ENCODE measurements around the gene SPOCK2. TPM values are rescaled to one million over a fixed set of nuclear protein-coding genes. Genes with fewer than 3 reads are reported as not detected.

SPOCK2 gene
- total RNA-seq, 4 donors from 2014 or later: 3.4 to 6.7 (median 5.3) TPM

GRCh38 chr10:72030762-72031543, 57.4 kb downstream of the SPOCK2 start:
- DNase-seq (peak; percentile 72 to 81), ATAC-seq (peak; percentile 72 to 80)
- no peaks in the 10 kb centered on the region for H3K9me3 ChIP-seq
- H3K36me3 ChIP-seq: no peaks in the 10 kb centered on the region
- no peak overlapping the region for H3K4me3 ChIP-seq
- no peak for TF ChIP-seq POLR2A (IDR thresholded peaks at IDR 0.05)
- TF ChIP-seq, protein P1, sequence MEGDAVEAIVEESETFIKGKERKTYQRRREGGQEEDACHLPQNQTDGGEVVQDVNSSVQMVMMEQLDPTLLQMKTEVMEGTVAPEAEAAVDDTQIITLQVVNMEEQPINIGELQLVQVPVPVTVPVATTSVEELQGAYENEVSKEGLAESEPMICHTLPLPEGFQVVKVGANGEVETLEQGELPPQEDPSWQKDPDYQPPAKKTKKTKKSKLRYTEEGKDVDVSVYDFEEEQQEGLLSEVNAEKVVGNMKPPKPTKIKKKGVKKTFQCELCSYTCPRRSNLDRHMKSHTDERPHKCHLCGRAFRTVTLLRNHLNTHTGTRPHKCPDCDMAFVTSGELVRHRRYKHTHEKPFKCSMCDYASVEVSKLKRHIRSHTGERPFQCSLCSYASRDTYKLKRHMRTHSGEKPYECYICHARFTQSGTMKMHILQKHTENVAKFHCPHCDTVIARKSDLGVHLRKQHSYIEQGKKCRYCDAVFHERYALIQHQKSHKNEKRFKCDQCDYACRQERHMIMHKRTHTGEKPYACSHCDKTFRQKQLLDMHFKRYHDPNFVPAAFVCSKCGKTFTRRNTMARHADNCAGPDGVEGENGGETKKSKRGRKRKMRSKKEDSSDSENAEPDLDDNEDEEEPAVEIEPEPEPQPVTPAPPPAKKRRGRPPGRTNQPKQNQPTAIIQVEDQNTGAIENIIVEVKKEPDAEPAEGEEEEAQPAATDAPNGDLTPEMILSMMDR (IDR thresholded peaks at IDR 0.05 in 4 of 5, conservative IDR thresholded peaks at IDR 0.05 in 1 of 5): no peak
- intact Hi-C loops (cut with DNase I; ENCODE audit: low total_unique reads) (loop anchor here (2.0 kb wide), 1 partner anchor 56 kb away; no protein-coding TSS in a partner anchor), in situ Hi-C loops (cut with MboI; ENCODE audit: low sequenced_read_pairs in 4 of 4) (no loop called here)
- peak overlapping the region; percentile 57 to 76 (median 72) for H3K27ac ChIP-seq
- H3K27me3 ChIP-seq: no peaks in the 10 kb centered on the region
- peaks cover 25 to 39% of the 10 kb centered on the region in 2 donors for H3K4me1 ChIP-seq

DNA sequence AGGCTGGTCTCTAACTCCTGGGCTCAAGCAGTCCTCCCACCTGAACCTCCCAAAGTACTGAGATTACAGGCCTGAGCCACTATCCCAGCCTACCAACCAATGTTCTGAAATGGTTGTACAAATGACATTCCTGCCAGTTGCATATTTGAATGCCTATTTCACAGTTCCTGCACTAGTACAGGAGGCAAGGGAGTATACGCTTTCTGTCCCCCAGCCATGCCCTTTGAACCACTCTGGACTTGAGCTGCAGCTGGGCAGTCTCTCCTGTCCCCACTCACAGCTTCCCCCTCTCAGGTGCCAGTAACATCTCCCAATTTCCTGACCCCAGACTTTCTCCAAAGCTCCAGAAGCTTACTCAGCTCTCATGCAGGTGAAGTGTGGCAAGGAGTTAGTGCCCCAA, 58.9 kb downstream of the SPOCK2 start:
- H3K27ac ChIP-seq: peak overlapping the region; percentile 57 to 76 (median 72)

GRCh38 chr10:72027498-72027897, 60.9 kb downstream of the SPOCK2 start:
- Histone ChIP-seq H3K27ac (no peak overlapping the region), H3K27me3 (no peaks in the 10 kb centered on the region), H3K4me1 (peaks cover 12 to 20% of the 10 kb centered on the region in 2 donors), H3K9me3 (no peaks in the 10 kb centered on the region), H3K36me3 (no peaks in the 10 kb centered on the region), H3K4me3 (no peak overlapping the region)
- TF ChIP-seq, protein P1 (IDR thresholded peaks at IDR 0.05 in 4 of 5, conservative IDR thresholded peaks at IDR 0.05 in 1 of 5): no peak
- TF ChIP-seq POLR2A (IDR thresholded peaks at IDR 0.05): no peak
- ATAC-seq: no peak
- in situ Hi-C loops (cut with MboI; ENCODE audit: low sequenced_read_pairs in 4 of 4): no loop called here
- DNase-seq: no peak
- intact Hi-C loops (cut with DNase I; ENCODE audit: low total_unique reads): no loop called here

More for the DNA sequence above, 58.9 kb downstream of the SPOCK2 start:
- H3K4me1 ChIP-seq: peaks cover 23 to 30% of the 10 kb centered on the region in 2 donors
- H3K27me3 ChIP-seq: no peaks in the 10 kb centered on the region
- no peaks in the 10 kb centered on the region for H3K36me3 ChIP-seq
- DNase-seq: no peak
- no peak overlapping the region for H3K4me3 ChIP-seq
- TF ChIP-seq, protein P1 (IDR thresholded peaks at IDR 0.05 in 4 of 5, conservative IDR thresholded peaks at IDR 0.05 in 1 of 5): no peak
- no peak for TF ChIP-seq POLR2A (IDR thresholded peaks at IDR 0.05)
- no peaks in the 10 kb centered on the region for H3K9me3 ChIP-seq
- intact Hi-C loops (cut with DNase I; ENCODE audit: low total_unique reads) (no loop called here), in situ Hi-C loops (cut with MboI; ENCODE audit: low sequenced_read_pairs in 4 of 4) (no loop called here)
- ATAC-seq: no peak

DNA sequence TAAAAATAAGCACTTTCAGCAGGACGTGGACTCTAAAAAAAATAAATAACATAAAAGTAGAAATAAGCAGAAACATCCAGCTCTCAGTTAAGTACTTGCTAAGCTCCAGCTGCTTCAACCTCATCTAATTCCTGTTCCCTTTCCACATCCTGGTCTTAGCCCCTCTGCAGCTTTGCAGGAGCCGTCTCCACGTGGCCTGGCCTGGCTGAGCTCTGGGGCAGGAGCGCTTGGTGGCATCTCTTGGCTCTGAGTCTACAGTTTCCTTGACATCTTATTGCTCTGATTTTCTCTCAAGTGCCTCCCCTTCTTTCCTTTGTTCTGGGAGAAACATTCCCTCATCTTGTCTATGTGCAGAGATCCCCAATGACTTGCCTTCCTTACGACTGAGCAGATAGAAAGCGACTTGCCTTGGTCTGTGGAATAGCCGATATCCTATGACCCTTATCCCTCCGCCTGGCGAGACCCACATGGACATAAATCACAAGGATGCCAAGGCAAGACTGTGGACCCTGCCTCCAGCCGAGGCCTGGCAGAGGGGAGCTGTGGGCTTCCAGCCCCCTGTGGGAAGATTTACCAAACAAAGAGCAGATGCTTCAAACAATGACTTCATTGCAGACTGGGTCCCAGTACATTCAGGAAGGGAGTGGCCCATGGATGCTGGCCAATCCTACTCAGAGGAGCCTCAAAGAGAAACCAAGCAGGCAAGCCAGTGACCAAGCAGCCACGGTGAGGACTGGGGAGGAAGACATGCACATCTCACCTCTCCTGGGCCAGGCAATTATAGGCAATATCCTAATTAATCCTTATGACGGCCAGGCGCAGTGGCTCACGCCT, 61.9 kb downstream of the SPOCK2 start:
- in situ Hi-C loops (cut with MboI; ENCODE audit: low sequenced_read_pairs in 4 of 4): no loop called here
- ATAC-seq (no peak), DNase-seq (peak in 1 of 2 donors; percentile 50)
- Histone ChIP-seq H3K27ac (no peak overlapping the region), H3K36me3 (no peaks in the 10 kb centered on the region), H3K27me3 (no peaks in the 10 kb centered on the region), H3K4me1 (peaks cover 12 to 19% of the 10 kb centered on the region in 2 donors), H3K4me3 (no peak overlapping the region), H3K9me3 (no peaks in the 10 kb centered on the region)
- TF ChIP-seq POLR2A (IDR thresholded peaks at IDR 0.05): no peak
- TF ChIP-seq, protein P1 (IDR thresholded peaks at IDR 0.05 in 4 of 5, conservative IDR thresholded peaks at IDR 0.05 in 1 of 5): no peak
- intact Hi-C loops (cut with DNase I; ENCODE audit: low total_unique reads): no loop called here

Data from gastrocnemius medialis (tissue), 4 donors.